ENCODE measurements around the gene ZNF774. TPM values are rescaled to one million over a fixed set of nuclear protein-coding genes. Genes with fewer than 3 reads are reported as not detected.

ZNF774 gene
- total RNA-seq: 0.72 and 1.0 TPM in 2 replicates

GRCh38 chr15:90352107-90352893, at the start of gene ZNF774:
TSS of gene ZNF774 (plus strand) at chr15:90352284. CDS start at chr15:90354661, 2,377 bp downstream.

GRCh38 chr15:90387534-90388461, 35.7 kb downstream of the ZNF774 start, which contains the start of gene IQGAP1:
TSS of gene IQGAP1 (plus strand) at chr15:90388242. CDS start at chr15:90388342, 100 bp downstream.

Other genes with a start within 250 kb of the ZNF774 start
- gene IDH2, start 249.8 kb upstream of the ZNF774 start, total RNA-seq: 65.2 and 91.8 TPM in 2 replicates
- gene SEMA4B, start 151.0 kb upstream of the ZNF774 start, total RNA-seq: 10.9 and 65.6 TPM in 2 replicates
- 41.0 and 47.0 TPM in 2 replicates for gene CIB1, start 118.3 kb upstream of the ZNF774 start, total RNA-seq
- 5.9 and 7.4 TPM in 2 replicates for gene GDPGP1, start 118.1 kb upstream of the ZNF774 start, total RNA-seq
- gene TTLL13, start 102.7 kb upstream of the ZNF774 start, total RNA-seq: under 0.01 TPM in 1 of 2 replicates, not detected in the other
- 43.1 and 66.6 TPM in 2 replicates for gene NGRN, start 86.6 kb upstream of the ZNF774 start, total RNA-seq
- gene IQGAP1, start 36.0 kb downstream of the ZNF774 start, total RNA-seq: 206 and 279 TPM in 2 replicates
- 8.7 and 12.2 TPM in 2 replicates for gene CRTC3, start 177.6 kb downstream of the ZNF774 start, total RNA-seq

All from endothelial cell of coronary artery (primary cell).